ENCODE results near the gene NR6A1.

- TF ChIP-seq TEAD4 (IDR thresholded peaks at IDR 0.05; ENCODE audit: low read depth, low read length) (no peak), CREB1 (IDR thresholded peaks at IDR 0.05) (no peak), SIX5 (IDR thresholded peaks at IDR 0.05; ENCODE audit: low read depth, low read length) (no peak), EP300 (IDR thresholded peaks at IDR 0.05; ENCODE audit: borderline replicate concordance in 1 of 2, low read depth in 2 of 2, low read length in 2 of 2) (no peak)
Measured at GRCh38 chr9:124550072-124550471, 221.0 kb downstream of the NR6A1 start.

Data from H1 (cell line).